ENCODE data around the gene EXT2.

GRCh38 chr11:44137057-44137456 is 41.6 kb downstream of the EXT2 start:
- TF ChIP-seq CTCF (IDR thresholded peaks at IDR 0.05 in 4 of 5, conservative IDR thresholded peaks at IDR 0.05 in 1 of 5) (no peak), POLR2A (IDR thresholded peaks at IDR 0.05) (no peak)
